HG03565 (cell line): ENCODE results near the gene CANT1.

ENCODE experiments used
- ATAC-seq: cut with Tn5 transposase; IDR thresholded peaks from one replicate; pipeline ENCODE4 v1.9.1; 2021; ENCODE audit warnings: mild to moderate bottlenecking, moderate library complexity; ENCODE audit not compliant: unreplicated experiment

CANT1 gene

GRCh38 chr17:79011451-79012147 is 2.0 kb upstream of the CANT1 start:
- ATAC-seq = no peak

GRCh38 chr17:79010304-79010646 is 711 bp upstream of the CANT1 start:
- ATAC-seq = no peak

- no peak for ATAC-seq
These were observed 737 bp downstream of the CANT1 start for GRCh38 chr17:79008666-79009387.

DNA sequence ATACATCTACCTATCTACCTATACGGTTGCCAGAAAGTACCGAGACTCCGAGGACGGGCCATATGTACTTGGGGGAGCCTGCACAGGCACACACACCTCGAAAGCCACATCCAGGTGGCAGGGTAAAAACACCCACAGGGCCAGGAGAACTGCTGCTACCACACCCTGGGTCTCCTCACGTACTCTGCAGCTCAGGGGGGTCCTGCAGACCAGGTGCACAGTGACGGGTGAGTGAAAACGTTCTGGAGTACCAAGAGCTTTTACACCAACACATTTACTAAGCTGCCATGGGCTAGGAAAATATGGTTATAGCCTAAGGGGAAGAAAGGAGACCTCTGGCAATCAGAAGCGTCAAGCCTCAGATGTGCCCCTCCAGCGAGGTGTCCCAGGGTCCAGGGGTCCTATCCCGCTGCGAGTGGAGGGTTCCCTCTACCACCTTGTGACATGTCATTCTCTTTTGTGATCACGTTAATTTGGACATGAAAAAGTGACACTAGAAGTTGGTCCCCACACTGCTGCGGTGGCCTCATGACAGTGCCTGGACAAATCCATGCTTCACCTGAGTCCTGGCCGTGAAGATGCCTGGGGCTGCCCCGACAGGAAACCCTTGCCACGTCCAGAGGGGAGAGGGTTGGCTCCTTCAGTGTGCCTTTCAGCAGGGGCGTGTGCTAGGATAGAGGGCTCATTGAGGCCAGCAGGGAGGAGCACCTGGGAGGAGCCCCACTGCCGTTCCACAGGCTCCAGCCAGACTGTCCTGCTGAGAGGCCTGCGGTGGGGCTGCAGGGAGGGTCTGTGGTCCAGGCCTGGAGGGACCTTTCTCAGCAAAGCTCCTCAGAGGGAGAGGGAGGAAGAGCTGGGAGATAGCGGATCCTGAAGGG is 1.8 kb downstream of the CANT1 start:
- no peak for ATAC-seq

DNA sequence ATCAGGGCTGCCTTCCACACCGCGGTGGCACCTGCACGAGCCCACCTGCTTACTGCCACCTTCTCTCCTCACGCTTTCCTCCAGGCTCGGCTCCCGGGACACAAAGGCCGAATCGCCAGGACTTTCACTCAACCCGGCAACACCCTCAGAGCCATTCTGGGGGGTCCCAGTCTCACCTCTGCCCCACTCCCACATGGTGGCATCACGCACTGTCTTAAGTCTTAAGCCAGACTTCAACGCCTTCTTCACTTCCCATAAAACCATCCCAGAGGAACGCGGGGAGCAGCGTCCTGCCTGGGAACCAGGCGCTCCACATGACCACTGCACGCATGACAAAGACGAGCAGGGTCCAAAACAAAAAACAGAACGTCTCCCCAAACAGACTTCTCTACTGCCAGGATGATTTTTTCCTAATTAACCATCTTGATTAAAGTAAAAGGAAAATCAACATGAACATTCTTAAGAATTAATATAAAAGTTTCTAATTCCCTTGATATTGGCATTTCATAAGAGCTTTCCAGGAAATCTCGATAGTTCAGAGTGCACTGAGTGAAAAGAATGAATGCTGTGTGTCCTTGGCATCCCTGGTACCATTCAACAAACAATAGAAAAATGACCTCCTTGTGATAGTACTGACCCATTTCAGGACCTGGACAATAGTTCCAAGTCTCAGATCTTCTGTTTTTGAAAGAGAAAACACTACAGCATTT is 2.6 kb downstream of the CANT1 start:
- ATAC-seq = no peak

DNA sequence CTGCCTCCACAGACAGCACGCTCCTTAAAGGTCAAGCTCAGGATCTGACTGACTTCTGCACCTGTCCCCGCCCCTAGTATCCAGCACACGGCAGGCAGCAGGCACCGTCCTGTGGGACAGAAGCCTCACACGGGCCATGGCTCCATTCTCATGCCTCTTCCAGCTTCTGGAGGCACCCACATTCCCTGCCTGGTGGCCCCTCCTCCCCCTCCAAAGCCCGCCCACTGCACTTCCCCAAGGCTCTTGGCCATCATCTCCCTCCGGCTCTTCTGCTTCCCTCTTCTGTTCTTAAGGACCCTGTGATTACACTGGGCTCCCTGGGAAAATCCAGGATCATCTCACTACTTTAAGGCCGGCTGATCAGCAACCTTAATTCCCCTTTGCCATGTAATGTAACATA is 3.5 kb downstream of the CANT1 start:
- no peak for ATAC-seq

DNA sequence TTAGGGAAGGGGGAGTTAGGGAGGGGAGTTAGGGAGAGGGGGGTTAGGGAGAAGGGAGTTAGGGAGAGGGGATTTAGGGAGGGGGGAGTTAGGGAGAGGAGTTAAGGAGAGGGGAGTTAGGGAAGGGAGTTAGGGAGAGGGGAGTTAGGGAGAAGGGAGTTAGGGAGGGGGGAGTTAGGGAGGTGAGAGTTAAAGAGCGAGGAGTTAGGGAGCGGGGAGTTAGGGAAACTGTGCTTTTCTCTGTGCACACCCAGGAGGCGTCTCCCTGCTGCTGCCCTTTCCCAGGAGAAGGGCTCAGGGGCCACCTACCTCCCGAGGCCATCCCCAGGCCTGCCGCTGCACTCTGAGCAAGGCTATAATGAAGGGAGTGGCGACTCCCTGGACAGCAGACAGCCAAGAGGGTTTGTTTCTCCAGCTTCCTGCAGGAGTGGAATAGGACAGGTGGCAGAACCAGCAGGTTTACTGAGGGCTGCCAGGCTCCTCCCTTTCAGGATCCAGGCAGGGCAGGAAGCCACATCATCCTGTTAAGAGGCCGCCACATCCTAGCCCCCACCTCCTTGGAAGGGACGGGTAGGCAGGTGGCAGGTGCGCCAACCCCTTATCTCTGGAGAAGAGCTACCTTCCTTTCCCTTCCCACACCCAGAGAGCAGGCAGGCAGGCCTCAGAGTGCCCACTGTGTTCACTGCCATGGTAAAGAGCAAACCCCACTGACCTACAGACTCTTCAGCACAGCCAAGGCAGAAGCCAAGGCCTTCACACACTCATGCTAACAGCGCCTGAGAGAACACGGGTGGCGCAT is 4.3 kb downstream of the CANT1 start:
- no peak for ATAC-seq

DNA sequence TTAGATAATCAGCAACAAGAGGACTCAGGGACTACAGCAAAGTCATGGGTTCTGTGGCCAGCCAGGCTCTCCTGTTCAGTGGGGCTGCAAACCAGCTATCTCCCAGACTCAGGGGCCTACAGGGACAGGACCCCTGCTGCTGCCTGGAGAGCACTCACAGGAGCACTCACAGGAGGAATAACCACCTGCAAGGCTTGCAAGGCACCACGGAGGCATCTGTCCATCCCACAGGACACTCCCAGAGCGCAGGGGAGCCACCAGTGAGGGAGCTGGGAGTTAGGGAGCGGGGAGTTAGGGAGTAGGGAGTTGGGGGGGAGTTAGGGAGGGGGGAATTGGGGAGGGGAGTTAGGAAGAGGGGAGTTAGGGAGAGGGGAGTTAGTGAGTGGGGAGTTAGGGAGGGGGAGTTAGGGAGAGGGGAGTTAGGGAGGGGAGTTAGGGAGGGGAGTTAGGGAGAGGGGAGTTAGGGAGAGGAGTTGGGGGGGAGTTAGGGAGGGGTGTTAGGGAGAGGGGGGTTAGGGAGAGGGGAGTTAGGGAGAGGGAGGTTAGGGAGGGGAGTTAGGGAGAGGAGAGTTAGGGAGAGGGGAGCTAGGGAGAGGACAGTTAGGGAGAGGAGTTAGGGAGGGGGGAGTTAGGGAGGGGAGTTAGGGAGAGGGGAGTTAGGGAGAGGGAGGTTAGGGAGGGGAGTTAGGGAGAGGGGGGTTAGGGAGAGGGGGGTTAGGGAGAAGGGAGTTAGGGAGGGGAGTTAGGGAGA is 5.7 kb downstream of the CANT1 start:
- no peak for ATAC-seq

- no peak for ATAC-seq
These were observed 6.6 kb downstream of the CANT1 start for GRCh38 chr17:79002796-79003593.

DNA sequence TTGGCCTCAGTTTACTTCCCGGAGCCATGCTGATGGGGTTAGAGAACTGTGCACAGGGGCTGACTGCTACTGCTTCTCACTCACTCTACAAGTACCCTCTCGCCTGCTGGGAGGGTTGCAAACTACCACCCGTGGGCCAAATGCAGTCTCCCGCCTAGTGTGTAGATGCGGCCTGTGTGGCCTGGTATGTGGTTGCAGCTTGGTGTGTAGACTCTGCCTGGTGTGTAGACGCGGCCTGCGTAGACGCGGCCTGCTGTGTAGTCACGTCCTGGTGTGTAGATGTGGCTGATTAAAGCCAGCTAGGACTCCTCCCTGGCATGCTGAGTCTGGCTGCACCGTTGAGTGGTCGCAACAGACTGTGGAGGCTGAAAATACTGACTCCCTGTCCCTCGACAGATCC is 7.3 kb downstream of the CANT1 start:
- ATAC-seq = no peak

DNA sequence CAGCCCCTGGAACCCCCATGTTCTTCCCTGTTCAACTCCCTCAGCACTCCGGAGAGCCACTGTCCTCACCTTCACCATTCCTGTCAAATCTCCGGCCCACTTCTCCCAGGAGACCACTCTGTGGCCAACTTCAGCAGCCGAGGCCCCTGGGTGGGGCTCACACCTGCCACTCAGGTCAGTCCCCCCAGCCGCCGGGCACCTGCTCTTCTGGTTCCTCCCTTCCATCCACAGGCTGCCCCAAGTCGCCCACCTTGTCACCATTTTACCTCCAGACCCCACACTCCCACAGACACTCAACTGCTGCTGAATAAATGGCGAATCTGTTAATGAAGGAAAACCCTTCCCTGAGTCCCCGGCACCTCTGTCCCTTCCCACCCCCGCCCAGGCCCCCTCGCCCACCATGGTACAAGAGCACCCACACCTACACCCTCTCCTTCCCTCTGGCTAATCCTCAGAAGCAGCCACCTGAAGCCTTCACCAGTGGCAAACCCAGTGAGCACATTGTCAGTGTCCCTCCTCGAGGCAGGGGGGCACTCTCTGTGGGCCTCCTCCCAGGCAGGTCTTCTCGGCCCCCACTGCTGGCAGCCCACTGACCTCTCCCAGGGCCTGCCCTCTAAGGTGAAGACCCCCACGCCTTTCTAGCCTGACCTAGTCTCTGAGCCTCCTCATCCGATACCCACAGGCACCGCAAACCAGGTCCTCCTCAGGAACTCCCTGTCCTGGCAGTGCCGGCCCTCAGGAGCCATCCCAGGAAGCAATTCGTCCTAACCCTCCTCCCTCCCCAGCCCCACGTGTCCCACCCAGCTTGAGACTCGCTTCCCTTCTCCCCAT is 8.2 kb downstream of the CANT1 start:
- no peak for ATAC-seq

GRCh38 chr17:79000396-79001189 is 9.0 kb downstream of the CANT1 start:
- ATAC-seq = no peak

DNA sequence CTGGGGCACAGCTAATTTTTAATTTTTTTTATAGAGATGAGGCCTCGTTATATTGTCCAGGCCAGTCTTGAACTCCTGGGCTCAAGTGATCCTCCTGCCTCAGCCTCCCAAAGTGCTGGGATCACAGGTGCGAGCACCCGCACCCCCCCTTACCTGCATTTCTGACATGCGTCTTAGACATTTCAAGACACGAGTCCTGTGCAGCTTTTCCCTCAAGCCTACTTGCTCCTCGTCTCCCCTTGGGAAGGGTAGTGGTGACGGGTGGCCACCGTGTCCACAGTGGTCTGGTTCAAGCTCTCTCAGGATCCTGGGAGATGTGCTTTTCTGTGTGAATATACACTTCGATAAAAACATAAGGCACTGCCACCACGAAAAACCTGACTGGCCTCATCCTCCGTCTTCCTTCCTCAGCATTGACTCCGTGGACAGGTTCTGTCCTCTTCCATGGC is 9.6 kb downstream of the CANT1 start:
- ATAC-seq = no peak

DNA sequence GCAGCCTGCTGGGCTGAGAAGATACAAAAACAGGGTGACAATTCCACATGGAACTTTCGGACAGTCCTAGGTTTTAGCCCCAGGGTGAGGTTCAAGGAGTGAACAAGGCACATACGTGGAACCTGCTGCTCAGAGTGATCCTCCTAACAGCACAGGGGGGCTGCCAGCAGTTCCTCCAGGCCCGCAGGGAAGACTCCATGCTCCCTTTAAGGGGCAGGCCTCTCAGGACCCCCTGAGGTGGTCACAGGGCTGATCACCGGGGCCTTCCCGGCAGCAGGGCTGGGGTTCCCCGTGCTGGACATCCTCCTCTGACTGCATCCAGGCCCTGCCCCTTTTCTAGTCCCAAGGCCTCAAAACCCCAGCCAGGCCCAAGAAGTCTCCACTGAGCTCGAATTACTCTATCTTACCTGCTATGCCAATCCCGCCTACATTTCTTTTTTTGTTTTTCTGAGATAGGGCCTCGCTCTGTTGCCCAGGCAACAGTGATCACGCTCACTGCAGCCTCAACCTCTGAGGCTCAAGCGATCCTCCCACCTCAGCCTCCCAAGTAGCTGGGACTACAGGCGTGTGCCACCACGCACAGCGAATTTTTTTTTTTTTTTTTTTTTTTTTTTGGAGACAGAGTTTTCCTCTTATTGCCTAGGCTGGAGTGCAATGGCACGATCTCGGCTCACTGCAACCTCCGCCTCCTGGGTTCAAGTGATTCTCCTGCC is 10.4 kb downstream of the CANT1 start:
- no peak for ATAC-seq

GRCh38 chr17:78998311-78999055 is 11.1 kb downstream of the CANT1 start:
- no peak for ATAC-seq

- ATAC-seq = no peak
These were observed 11.7 kb downstream of the CANT1 start for GRCh38 chr17:78997881-78998280.
